ENCODE results near the gene PGBD5. TPM values are rescaled to one million over a fixed set of nuclear protein-coding genes. Genes with fewer than 3 reads are reported as not detected.
A peak's percentile ranks its signal among the peaks of the same experiment; 100 is the strongest.

The PGBD5 gene
- total RNA-seq, 1 experiment from 2014 or later = 3.6 TPM

DNA sequence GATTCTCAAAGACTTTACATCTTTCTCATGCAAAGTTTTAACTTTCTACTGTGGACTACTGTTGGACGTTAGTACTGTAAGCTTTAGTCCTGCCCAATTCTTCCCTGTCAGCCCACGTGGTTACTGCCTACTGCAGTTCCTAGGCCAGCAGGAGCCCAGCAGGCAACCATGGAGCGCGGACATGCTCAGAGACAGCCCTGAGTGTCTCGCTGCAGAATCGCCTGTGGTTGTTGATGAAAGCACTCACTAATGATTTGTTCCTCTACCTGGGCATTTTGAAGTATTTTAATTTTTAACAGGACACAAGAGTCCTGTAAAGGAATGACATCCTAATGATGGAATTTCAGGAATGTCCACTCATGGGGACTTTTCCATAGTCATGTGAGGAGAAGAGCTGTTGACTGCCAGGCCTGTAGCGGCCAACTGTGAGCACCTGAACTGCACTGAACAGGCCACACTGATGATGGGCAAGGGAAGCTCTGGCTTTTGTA, 44.1 kb downstream of the PGBD5 start:
- peak; percentile 93 for DNase-seq (ENCODE audit: low spot score)
- in situ Hi-C loops (cut with HindIII; ENCODE audit: low sequenced_read_pairs) = no loop called here

DNA sequence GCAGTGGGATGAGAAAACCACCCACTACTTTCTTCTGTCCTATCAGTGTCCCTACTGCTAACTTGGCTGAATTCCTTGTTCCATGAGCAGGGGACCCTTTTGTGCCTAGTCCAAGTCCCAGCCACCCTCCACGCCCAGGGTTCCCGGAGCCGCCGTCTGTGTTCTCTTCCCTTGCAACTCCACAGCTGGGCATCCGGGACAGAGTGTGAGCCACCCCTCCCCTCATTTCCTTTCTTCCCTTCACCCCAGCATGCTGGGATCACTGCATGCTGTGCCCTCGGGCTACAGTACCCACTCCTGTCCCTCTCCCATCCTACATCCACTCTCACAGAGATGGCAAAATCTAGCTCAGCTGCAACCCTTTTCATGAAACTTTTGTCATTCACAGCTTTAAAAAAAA, 44.5 kb downstream of the PGBD5 start:
- no peak for DNase-seq (ENCODE audit: low spot score)
- in situ Hi-C loops (cut with HindIII; ENCODE audit: low sequenced_read_pairs) = no loop called here

DNA sequence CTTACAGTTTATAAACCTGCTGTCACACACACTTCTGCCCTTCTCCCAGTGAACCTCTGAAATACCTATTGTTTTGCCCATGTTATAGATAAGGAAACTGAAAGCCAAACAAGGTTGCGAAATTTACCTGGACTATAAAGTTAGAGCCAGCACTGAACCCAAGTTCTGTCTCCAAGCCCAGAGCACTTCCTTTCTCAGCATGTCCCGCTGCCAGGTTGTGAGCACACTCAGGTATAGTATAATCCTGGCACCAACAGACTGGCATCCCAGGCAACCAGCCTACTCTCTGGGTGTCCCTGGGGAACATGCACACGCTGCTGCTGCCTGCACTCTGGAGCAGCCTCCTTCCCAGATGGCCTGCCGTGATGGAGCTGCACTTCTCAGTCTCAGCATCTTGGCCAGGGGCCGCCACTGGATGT, 45.1 kb downstream of the PGBD5 start:
- peak; percentile 33 for DNase-seq (ENCODE audit: low spot score)
- in situ Hi-C loops (cut with HindIII; ENCODE audit: low sequenced_read_pairs) = no loop called here

DNA sequence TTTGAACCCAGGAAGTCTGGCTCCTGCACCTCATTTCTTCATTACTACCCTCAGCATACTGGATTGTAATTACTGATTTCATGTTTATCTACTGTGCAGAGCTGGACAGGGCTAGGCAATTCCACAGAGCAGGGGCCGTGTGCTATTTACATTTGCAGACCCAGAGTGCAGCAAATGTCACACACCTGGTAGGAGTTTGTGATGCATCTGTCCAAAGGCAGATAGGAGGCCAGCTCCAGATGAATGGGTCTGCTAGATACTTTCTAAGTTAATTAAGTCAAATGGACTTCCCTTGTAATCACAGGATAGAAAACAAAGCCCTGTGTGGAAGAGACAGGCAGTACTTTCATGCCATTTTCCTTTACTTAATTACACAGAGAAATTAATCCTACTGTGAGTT, 46.2 kb downstream of the PGBD5 start:
- DNase-seq (ENCODE audit: low spot score) = no peak
- in situ Hi-C loops (cut with HindIII; ENCODE audit: low sequenced_read_pairs) = no loop called here

DNA sequence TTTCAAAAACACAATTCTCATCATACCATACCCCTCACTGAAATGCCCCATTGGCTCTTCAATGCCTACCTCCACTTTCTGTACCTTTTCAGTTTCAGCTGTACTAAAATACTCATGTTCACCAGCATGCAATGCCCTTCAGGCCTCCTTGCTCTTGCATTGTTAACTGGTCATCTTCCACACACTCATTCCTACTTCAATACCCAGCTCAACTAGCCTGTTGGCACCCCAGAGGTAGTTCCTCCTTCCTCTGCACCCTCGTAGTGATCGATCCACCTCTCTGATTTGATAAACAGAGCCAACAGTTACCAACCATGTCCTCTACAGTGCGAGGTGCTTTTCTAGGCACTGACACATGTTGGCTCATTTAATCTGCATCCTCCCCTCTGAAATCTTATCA, 46.7 kb downstream of the PGBD5 start:
- in situ Hi-C loops (cut with HindIII; ENCODE audit: low sequenced_read_pairs) = no loop called here
- DNase-seq (ENCODE audit: low spot score) = no peak

DNA sequence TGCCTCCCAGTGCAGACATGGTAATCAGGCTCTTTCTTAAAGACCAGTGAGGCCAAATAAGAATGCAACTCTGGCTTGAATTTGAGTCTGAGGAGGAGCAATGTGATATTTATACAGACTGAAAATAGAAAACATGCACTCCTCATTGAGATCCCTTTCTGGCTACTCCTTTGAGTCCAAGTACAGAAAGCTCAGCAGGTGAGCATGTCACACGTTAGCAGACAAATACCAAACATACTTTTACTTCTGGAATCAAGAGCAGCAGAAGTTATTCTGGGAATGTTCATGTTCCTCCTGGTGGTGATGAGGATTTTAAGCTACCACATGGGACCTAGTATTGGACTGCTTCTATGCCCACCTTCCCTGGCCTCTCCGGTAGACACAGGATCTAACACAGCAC, 48.3 kb downstream of the PGBD5 start:
- no peak for DNase-seq (ENCODE audit: low spot score)
- in situ Hi-C loops (cut with HindIII; ENCODE audit: low sequenced_read_pairs) = no loop called here

DNA sequence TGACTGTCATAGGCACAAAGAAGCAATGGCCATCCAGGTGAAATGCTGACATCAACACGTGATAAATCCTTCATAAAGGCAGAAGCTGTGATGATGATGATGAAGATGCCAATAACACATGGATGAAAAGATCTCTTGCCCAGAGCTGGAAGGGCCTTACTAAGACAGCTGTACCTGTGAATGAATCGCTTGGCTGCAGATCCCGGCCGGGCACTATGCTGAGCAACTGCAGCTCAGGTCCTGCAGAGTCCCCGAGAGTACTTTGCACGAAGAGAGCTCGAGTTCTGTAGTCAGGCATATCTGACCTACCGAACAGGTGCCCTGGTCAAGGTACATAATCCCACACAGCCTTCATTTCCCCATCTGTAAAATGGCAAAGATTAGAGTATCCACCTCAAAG, 48.8 kb downstream of the PGBD5 start:
- no peak for DNase-seq (ENCODE audit: low spot score)
- in situ Hi-C loops (cut with HindIII; ENCODE audit: low sequenced_read_pairs) = no loop called here

DNA sequence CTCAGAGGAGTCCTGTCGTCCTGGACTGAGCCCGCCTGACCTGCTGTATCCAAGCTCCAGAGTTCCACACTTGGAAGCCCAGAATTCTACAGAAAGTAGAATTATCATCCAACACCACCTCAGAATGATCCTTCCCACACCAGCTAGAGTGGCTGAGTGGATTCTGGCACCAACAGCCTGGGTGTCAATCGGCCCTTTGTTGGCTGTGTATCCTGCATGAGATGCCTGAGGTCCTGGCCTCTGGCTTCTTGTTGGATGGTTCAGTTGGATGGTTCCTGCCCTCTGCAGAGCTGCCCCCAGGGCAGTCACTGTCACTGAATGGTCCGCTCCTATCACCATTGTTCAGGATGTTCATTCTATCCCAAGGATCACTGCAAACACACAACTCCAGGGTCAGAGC, 49.8 kb downstream of the PGBD5 start:
- DNase-seq (ENCODE audit: low spot score) = no peak
- in situ Hi-C loops (cut with HindIII; ENCODE audit: low sequenced_read_pairs) = no loop called here

DNA sequence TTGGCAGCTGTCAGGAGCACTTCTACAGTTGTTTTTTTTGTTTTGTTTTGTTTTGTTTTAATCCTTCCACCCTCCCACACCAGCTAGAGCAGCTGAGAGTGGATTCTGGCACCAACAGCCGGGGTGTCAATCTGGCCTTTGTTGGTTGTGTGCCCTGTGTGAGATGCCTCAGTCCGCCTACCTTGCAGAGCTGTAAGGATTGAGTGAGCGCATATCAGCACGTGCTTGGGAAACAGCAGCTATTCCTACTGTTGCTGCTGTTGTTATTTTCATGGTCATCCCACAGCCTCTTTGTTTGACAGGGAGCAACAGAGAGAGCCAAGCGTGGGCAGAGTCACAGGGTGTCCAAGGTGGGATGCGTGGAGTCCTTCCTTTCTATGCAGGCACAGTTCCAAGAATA, 50.4 kb downstream of the PGBD5 start:
- peak; percentile 71 for DNase-seq (ENCODE audit: low spot score)
- in situ Hi-C loops (cut with HindIII; ENCODE audit: low sequenced_read_pairs) = no loop called here

DNA sequence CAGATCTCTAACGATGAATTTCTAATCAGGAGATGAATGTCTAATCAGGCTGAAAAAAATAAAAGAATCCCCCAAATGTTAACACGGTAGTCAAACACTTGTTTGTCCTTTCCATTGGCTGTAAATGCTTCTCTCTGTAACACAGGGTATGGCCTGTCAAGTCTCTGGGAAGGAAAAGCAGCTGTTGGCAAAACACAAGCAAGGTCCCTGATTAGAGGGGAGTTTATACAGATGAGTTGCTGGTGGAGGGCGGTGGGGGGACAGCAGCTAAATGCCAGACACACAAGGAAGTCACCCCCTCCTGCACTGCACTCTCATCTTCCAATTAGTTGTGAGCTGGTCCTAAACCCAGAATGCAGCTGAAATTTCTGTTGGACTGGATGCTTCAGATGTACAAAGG, 51.0 kb downstream of the PGBD5 start:
- in situ Hi-C loops (cut with HindIII; ENCODE audit: low sequenced_read_pairs) = no loop called here

DNA sequence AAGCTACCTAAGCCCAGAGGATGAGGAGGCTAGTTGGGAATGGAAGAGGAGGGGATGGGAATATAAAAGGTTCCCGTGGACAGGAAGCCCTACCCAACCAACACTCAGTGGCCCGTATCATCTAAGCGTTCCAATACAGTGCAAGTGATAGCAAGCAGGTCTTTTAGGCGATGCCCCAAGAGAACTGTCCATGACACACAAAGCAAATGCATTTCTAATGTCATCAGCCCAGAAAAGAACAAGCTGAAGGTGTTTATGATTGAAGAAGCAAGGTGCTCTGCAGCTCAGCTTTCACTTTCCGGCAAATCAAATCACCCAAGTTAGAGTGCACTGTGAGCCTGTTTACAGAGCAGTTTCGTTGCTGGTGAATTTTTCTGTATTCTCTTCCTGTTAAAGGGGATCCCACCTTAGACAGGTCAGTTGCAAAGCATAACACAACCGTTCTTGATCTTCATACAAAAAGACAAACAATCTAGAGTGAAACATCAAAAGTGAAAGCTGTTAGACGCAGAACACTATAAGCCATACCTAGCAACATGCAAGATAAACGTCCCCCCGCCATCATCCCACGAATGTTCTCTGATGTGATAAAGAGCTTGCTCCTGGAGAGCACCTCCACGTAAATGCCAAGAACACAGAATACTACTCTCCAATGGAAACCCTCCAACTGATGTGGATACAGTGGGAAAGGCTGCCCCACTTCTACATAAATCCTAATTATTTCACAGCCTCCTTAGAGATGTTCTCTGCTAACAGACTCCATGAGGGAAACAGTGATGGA, 54.0 kb downstream of the PGBD5 start:
- in situ Hi-C loops (cut with HindIII; ENCODE audit: low sequenced_read_pairs) = no loop called here
- no peak for DNase-seq (ENCODE audit: low spot score)

More for the DNA sequence above, 51.0 kb downstream of the PGBD5 start:
- no peak for DNase-seq (ENCODE audit: low spot score)

DNA sequence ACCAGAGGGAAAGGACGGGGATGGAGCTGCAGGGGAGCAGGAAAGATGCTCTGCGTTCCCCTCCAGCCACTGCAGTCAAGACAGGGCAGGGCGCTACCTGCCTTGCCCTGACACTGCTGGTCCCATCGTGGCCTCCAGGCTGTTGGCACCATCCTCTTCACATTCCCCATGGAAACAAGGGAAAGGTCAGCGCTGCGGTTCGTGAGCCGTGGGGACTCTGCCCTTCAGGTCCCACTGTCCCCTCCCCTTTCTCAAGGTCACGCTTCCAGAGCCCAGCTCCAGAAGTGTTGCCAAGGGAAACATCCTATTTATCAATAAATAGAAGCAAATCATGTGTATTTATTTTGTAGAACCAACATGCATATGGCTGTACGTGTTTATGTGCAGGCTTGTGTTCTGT, 56.0 kb downstream of the PGBD5 start:
- no peak for DNase-seq (ENCODE audit: low spot score)
- in situ Hi-C loops (cut with HindIII; ENCODE audit: low sequenced_read_pairs) = no loop called here

DNA sequence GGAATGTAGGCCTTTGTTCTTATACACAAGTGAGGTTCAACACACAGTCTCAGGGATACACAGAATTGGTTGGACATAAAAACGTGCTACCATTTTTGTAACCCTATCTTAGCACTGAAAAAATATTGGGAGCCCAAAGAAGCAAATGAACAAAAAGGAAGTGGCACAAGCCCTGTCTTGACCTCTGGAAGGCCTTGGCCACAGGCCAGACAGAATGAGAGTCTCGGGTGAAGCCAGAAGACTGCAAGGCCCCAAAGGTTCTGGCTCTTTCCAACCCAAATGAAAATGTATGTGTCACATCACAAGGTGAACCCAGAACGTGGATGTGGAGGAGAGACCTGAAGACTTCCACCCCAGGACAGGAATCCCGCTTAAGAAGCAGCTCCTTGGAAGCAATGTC, 57.3 kb downstream of the PGBD5 start:
- in situ Hi-C loops (cut with HindIII; ENCODE audit: low sequenced_read_pairs) = no loop called here
- no peak for DNase-seq (ENCODE audit: low spot score)

DNA sequence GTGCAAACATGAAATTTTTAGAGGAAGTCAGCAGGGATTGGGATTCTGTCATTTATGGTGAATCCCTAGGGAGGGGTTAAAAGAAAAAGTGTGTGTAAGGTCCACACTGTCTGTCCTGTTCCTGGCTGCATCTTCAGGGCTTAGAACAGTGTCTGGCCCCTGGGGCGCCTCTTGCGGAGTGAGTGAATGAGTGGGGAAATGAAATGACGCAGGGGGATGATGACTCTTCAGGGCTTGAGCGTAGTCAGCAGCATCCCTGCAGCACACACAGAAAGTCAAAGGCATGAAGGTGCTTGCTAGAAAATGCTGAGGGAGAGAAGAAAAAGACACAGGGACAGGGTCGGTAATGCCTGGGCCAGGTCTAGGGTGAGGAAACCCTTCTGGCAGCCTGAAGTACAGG, 57.8 kb downstream of the PGBD5 start:
- in situ Hi-C loops (cut with HindIII; ENCODE audit: low sequenced_read_pairs) = no loop called here
- no peak for DNase-seq (ENCODE audit: low spot score)

DNA sequence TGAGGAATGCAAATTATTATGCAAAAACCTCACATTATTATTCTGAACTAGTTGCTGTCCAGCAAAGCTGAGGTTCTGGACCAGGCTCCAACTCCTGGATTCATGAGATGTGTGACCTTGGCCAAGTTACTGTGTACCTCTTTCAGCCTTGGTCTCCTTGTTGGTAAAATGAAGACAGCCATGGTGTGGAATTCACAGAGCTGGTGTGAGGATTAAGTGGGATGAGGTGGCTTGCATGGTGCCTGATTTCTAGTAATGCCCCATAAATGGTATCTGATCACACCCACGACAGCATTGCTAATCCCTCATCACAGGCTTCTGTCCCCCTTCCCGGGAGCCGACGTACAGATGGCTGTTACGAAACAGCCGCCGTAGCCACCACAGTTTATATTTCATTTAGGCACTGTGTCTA, 59.6 kb downstream of the PGBD5 start:
- DNase-seq (ENCODE audit: low spot score) = no peak
- in situ Hi-C loops (cut with HindIII; ENCODE audit: low sequenced_read_pairs) = no loop called here

DNA sequence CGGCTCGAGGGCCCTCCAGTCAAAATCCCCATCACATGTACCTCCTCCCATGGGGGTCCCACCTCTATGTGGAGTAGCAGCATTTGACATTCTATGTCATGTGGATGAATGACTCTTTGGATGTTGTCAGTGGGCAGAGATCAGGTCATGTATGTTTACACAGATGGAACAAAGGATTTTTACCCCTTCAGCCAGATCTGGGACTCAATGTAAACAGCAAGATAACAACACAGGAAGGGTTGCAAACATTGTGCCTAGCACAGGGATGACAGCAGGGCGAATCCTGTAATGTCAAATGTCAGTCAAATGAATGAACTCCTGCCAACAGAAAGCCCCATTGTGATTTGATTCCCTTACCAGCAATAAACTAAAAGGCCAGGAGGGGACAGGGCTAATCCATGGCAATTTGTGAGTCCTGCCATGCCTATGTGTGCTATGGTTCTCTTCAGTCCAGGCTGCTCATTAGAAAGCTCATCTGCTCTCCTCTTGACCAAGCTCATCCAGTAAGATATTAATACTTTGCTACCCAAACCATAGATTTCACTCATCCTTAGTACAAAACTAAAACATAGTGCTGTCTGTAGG, 60.3 kb downstream of the PGBD5 start:
- DNase-seq (ENCODE audit: low spot score) = no peak
- in situ Hi-C loops (cut with HindIII; ENCODE audit: low sequenced_read_pairs) = no loop called here

DNA sequence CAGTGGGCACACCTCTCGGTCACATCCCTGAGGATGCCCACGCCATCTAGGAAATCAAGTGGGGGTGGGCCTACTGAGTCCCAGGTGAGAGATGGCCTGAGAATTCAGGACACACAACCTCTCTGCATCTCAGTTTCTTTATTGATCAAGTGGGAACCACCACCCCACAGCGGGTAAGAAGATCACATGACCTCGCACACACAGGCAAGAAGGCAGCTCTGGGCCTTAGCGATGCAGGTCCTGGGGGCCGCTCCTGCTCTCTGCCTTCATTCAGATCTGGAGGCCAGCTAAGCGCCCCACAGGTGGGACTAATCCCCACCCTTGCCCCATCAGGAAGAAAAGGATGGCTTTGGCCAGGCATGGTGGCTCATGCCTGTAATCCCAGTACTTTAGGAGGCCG, 63.2 kb downstream of the PGBD5 start:
- no peak for DNase-seq (ENCODE audit: low spot score)
- in situ Hi-C loops (cut with HindIII; ENCODE audit: low sequenced_read_pairs) = no loop called here

DNA sequence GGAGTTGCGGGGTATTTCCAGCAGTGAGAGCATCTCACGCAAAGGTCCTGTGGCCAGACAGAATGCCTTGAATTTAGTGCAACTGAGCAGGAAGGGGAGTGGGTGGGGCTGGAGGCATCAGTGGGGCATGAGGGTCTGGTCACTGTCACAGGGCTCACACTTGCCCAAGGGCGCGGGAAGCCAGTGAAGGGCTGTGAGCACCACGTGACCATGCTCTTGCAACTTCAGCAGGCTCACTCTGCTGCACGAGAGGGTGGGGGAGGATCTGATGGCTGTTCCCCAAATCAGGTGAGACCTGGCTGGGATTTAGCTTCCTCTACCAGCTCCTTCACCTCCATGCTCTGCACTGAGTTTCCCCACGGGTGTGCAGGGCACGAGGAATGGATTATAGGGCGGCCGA, 64.2 kb downstream of the PGBD5 start:
- in situ Hi-C loops (cut with HindIII; ENCODE audit: low sequenced_read_pairs) = no loop called here
- DNase-seq (ENCODE audit: low spot score) = no peak

DNA sequence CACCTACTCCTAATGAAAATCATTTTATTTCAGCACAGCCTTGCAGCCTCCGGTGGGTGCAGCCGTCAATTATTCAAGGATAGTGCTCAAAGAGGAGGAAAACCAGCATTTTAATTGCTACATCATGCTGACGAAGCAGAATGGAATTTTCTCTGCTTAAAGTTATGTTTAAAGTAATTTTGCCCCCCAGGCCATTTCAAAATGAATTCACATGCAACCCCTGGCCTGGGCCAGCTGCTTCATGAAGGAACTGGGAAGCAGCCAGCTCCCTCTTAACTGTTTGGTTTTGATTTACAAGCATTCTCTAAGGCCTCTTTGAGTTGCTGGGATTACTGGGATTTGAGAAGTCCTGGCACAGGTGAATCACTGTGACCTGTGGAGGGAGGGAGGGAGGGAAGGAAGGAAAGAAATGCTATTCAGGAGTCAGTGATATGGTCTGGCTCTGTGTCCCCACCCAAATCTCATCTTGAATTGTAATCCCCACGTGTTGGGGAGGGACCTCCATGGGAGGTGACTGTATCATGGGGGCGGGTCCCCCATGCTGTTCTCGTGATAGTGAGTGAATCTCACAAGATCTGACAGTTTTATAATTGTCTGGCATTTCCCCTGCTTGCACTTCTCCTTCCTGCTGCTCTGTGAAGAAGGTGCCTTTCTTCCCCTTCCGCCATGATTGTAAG, 66.0 kb downstream of the PGBD5 start:
- in situ Hi-C loops (cut with HindIII; ENCODE audit: low sequenced_read_pairs) = no loop called here
- no peak for DNase-seq (ENCODE audit: low spot score)
